SK-N-SH (cell line): ENCODE results near the gene FGG. TPM values are rescaled to one million over a fixed set of nuclear protein-coding genes. Genes with fewer than 3 reads are reported as not detected.

ENCODE experiments used
- CTCF ChIA-PET: fragments of 300-600, 350-600 bp; formaldehyde crosslinking; extraction: SDS; loops from one replicate; lab custom pipeline; 2021; lab: Yijun Ruan, JAX
- POLR2A ChIA-PET: fragments of 350-600 bp; sonication (Branson Sonifier 250); formaldehyde crosslinking; extraction: SDS; loops from one replicate; lab custom pipeline; 2020; ENCODE audit warnings: antibody characterized with exemption, inconsistent platforms; lab: Yijun Ruan, JAX
- DNase-seq: peaks from one replicate; pipeline ENCODE4 v3.0.0; 2012
- H2AFZ ChIP-seq: fragments of 200-600 bp; sonication (generic); 2 replicates; pipeline ENCODE4 v1.8.1; 2016; ENCODE audit warnings: antibody characterized with exemption, mild to moderate bottlenecking, low read depth
- H3F3A ChIP-seq: fragments of 200-600 bp; sonication (generic); replicated peaks from 2 replicates; pipeline ENCODE3; 2016; ENCODE audit warnings: antibody characterized with exemption, mild to moderate bottlenecking; ENCODE audit not compliant: insufficient read depth
- H3K27ac ChIP-seq, 2 experiments: fragments of 200-500 bp in 1 of 2; fragments of 200-600 bp in 1 of 2; sonication (Bioruptor generic) in 1 of 2; sonication (generic), shearing (Covaris generic) in 1 of 2; 2 replicates each; pipeline versions ENCODE4 v1.5.1 to v1.6.1; 2014 to 2016; ENCODE audit warnings: low read depth in 2 of 2, inconsistent platforms in 1 of 2, low read length in 1 of 2, mild to moderate bottlenecking in 1 of 2, mixed read lengths in 1 of 2
- H3K27me3 ChIP-seq: fragments of 200-600 bp; sonication (generic), shearing (Covaris generic); 2 replicates; pipeline ENCODE4 v1.6.1; 2016; ENCODE audit warnings: mixed run types; ENCODE audit not compliant: insufficient read depth
- H3K36me3 ChIP-seq, 2 experiments: fragments of 200-500 bp in 1 of 2; fragments of 200-600 bp in 1 of 2; sonication (Bioruptor generic) in 1 of 2; sonication (generic) in 1 of 2; replicated peaks in 1 of 2; 2 replicates each; pipeline versions ENCODE3 to v1.5.1; 2014 to 2016; ENCODE audit warnings: low read length in 1 of 2, mild to moderate bottlenecking in 1 of 2; ENCODE audit not compliant: insufficient read depth in 2 of 2, control insufficient read depth in 1 of 2
- H3K4me1 ChIP-seq, 2 experiments: fragments of 200-500 bp in 1 of 2; fragments of 200-600 bp in 1 of 2; sonication (Bioruptor generic) in 1 of 2; sonication (generic), shearing (Covaris generic) in 1 of 2; 2 replicates each; pipeline versions ENCODE4 v1.5.1 to v1.6.1; 2014 to 2016; ENCODE audit warnings: low read depth in 1 of 2, low read length in 1 of 2, mixed run types in 1 of 2; ENCODE audit not compliant: insufficient read depth in 2 of 2, control insufficient read depth in 1 of 2
- H3K4me2 ChIP-seq: fragments of 200-600 bp; sonication (generic), shearing (Covaris generic); 2 replicates; pipeline ENCODE4 v1.6.1; 2017; ENCODE audit warnings: mixed run types
- H3K4me3 ChIP-seq, 2 experiments: fragments of 200-500 bp in 1 of 2; fragments of 200-600 bp in 1 of 2; sonication (Bioruptor generic) in 1 of 2; sonication (generic), shearing (Covaris generic) in 1 of 2; 2 replicates each; pipeline versions ENCODE4 v1.5.1 to v1.8.1; 2014 to 2016; ENCODE audit warnings: low read depth in 2 of 2, inconsistent platforms in 1 of 2, low read length in 1 of 2, mild to moderate bottlenecking in 1 of 2, mixed read lengths in 1 of 2, moderate library complexity in 1 of 2
- H3K79me2 ChIP-seq: fragments of 200-600 bp; sonication (generic); 2 replicates; pipeline ENCODE4 v1.8.1; 2017; ENCODE audit warnings: mild to moderate bottlenecking; ENCODE audit not compliant: insufficient read depth
- H3K9ac ChIP-seq: fragments of 200-600 bp; sonication (generic); 2 replicates; pipeline ENCODE4 v1.6.1; 2017; ENCODE audit warnings: mixed run types
- H3K9me2 ChIP-seq: fragments of 200-600 bp; sonication (generic); 2 replicates; pipeline ENCODE4 v1.6.1; 2017; ENCODE audit warnings: mixed run types
- H3K9me3 ChIP-seq: fragments of 200-600 bp; sonication (generic); 2 replicates; pipeline ENCODE4 v1.6.1; 2017; ENCODE audit warnings: mixed run types, mild to moderate bottlenecking, moderate library complexity
- H4K20me1 ChIP-seq: fragments of 200-600 bp; sonication (generic); 2 replicates; pipeline ENCODE4 v1.6.1; 2017; ENCODE audit warnings: mild to moderate bottlenecking, mixed run types; ENCODE audit not compliant: insufficient read depth
- ELF1 ChIP-seq: IDR thresholded peaks from 2 replicates; pipeline ENCODE4 v1.4.0; 2012
- EZH2phosphoT487 ChIP-seq: fragments of 200-600 bp; sonication (generic); IDR thresholded peaks from 2 replicates; pipeline ENCODE4 v1.6.1; 2017; ENCODE audit warnings: low read depth, mixed run types, mild to moderate bottlenecking, antibody characterized with exemption, moderate library complexity, borderline replicate concordance
- FOSL2 ChIP-seq: IDR thresholded peaks from 2 replicates; pipeline ENCODE4 v1.4.0; 2012; ENCODE audit warnings: low read depth, mild to moderate bottlenecking, moderate library complexity, borderline replicate concordance
- GABPA ChIP-seq: IDR thresholded peaks from 2 replicates; pipeline ENCODE4 v1.4.0; 2012; ENCODE audit warnings: low read depth, mild to moderate bottlenecking
- JUND ChIP-seq: IDR thresholded peaks from 2 replicates; pipeline ENCODE4 v1.4.0; 2012
- MXI1 ChIP-seq: IDR thresholded peaks from 2 replicates; pipeline ENCODE4 v1.6.1; 2012; ENCODE audit warnings: mild to moderate bottlenecking, low read depth, low read length, improper control_type of control experiment
- RFX5 ChIP-seq: IDR thresholded peaks from 2 replicates; pipeline ENCODE4 v1.6.1; 2012; ENCODE audit warnings: mild to moderate bottlenecking, improper control_type of control experiment, low read length
- SMC3 ChIP-seq: IDR thresholded peaks from 2 replicates; pipeline ENCODE4 v1.6.1; 2012; ENCODE audit warnings: low read depth, low read length, improper control_type of control experiment
- TCF12 ChIP-seq: IDR thresholded peaks from 2 replicates; pipeline ENCODE4 v1.4.0; 2012
- USF2 ChIP-seq: fragments of 150-350 bp; IDR thresholded peaks from 2 replicates; pipeline ENCODE4 v1.6.1; 2017; ENCODE audit warnings: antibody characterized with exemption, low read length, low read depth, borderline replicate concordance
- WGBS: methylation state at CpG from one replicate; pipeline ENCODE4 v1.1.6; 2017; ENCODE audit warnings: low lambda C conversion rate; 5-methylcytosine and 5-hydroxymethylcytosine counted together
- polyA plus RNA-seq, 3 experiments: library from polyadenylated mRNA; depleted of rRNA; stranded (reverse); fragments of >200 nt; gene quantifications; 2 replicates each; pipeline ENCODE4 v1.2.3, GENCODE V29; 2012

The FGG gene
- polyA plus RNA-seq, 1 of the 3 experiments (the other 2 are of a cell fraction) = not detected

- no peaks in the 10 kb centered on the region for H3K9me3 ChIP-seq
- no peaks in the 10 kb centered on the region for H3K4me1 ChIP-seq
- POLR2A ChIA-PET = no interaction called here
- H3K4me2 ChIP-seq = peak overlapping the region; percentile 78
- no peaks in the 10 kb centered on the region for H3F3A ChIP-seq
- H3K27ac ChIP-seq = no peak overlapping the region
- H3K36me3 ChIP-seq = no peaks in the 10 kb centered on the region
- no peak for TF ChIP-seq FOSL2
- TF ChIP-seq SMC3 = no peak
- TF ChIP-seq EZH2phosphoT487 = no peak
- no peak for TF ChIP-seq TCF12
- TF ChIP-seq GABPA = no peak
- no peak for TF ChIP-seq RFX5
- TF ChIP-seq USF2 = no peak
- no peaks in the 10 kb centered on the region for H3K79me2 ChIP-seq
- no peaks in the 10 kb centered on the region for H4K20me1 ChIP-seq
- 29% methylated on average over 11 of the region's 11 CpGs for WGBS
- H3K4me3 ChIP-seq = peak overlapping the region; percentile 42 to 65; a peak in 2 of 4 replicates
- no peak overlapping the region for H3K9ac ChIP-seq
- DNase-seq = no peak
- H3K9me2 ChIP-seq = no peaks in the 10 kb centered on the region
- CTCF ChIA-PET = interaction anchor here (1.2 to 1.4 kb wide), 2 partner anchors 14 to 22 kb away, joined by 3 to 4 read pairs; no protein-coding TSS in a partner anchor
- peak overlapping the region; percentile 87 for H2AFZ ChIP-seq
- peaks cover 7% of the 10 kb centered on the region; the same call in 1 of the 2 replicates for H3K27me3 ChIP-seq
These were observed 46.4 kb upstream of the FGG start for GRCh38 chr4:154658680-154659405.

- no peak overlapping the region for H2AFZ ChIP-seq
- H3F3A ChIP-seq = no peaks in the 10 kb centered on the region
- H3K9ac ChIP-seq = no peak overlapping the region
- ChIA-PET POLR2A (no interaction called here), CTCF (no interaction called here)
- no peaks in the 10 kb centered on the region; the same call in 1 of the 2 replicates for H3K27me3 ChIP-seq
- TF ChIP-seq USF2 (no peak), MXI1 (no peak), JUND (no peak), ELF1 (no peak)
- no peak overlapping the region for H3K4me2 ChIP-seq
- 7% methylated on average over 2 of the region's 2 CpGs for WGBS
- H3K4me3 ChIP-seq = no peak overlapping the region
- H4K20me1 ChIP-seq = no peaks in the 10 kb centered on the region
- H3K79me2 ChIP-seq = no peaks in the 10 kb centered on the region
- H3K9me2 ChIP-seq = no peaks in the 10 kb centered on the region
- no peaks in the 10 kb centered on the region for H3K9me3 ChIP-seq
- no peak overlapping the region for H3K27ac ChIP-seq
- no peaks in the 10 kb centered on the region for H3K36me3 ChIP-seq
- no peaks in the 10 kb centered on the region for H3K4me1 ChIP-seq
- no peak for DNase-seq
These were observed 31.0 kb upstream of the FGG start for GRCh38 chr4:154643493-154643892.
